ENCODE data around the gene TIMM22.

GRCh38 chr17:979539-980405, 17.2 kb upstream of the TIMM22 start, which contains the start of gene NXN:
- TF ChIP-seq CTCF (IDR thresholded peaks at IDR 0.05) (no peak), POLR2A (IDR thresholded peaks at IDR 0.05) (no peak), EP300 (IDR thresholded peaks at IDR 0.05) (no peak)

All from stomach (tissue), 4 donors.